ENCODE measurements around the gene MAST2.
"Not testable (repeated sequence)": the region's sequence is repeated elsewhere in the genome, so short reads cannot be mapped to it uniquely, and the experiment has no call there.

MAST2 gene

DNA sequence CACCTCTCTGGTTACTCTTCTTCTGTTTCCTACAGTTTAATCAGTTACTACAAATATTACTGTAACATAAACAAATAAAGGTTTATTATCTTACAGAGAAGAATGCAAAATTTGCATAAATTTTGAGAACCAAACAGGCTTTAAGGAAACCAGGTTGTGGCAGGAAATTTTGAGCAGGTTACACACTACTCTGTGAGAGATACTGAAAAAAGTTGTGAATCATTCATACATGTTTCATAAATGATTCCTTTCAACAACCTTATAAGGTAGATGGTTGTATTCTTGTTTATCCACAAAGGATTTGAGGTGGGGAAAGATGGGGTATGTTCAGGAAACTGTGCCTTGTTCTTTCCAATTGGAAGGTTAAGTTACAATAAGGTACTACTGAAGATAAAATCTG, 58.6 kb downstream of the MAST2 start:
- DNase-seq (ENCODE audit: low spot score), result no peak
- in situ Hi-C loops (cut with MboI; ENCODE audit: low pct_unique_long_range_greater_than_20kb, low sequenced_read_pairs, unreplicated experiment), result no loop called here

DNA sequence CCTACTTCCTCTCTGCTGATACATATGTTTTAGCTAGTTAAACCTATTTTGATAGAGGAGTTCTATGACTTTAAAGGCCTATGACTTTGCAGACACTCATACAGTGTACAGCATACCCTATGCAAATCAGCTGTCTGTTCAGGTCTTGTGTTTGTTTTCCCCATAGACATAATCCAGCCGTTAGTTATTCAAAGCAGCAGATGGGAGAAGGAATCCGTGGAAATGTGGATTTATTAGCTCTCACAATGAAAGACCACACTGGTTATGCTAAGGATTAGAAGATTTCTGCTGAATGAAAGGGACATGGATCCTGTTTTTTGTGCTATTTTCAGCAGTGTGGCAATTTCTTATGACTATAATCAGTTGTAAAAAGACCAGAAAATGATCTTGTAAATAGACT, 59.8 kb downstream of the MAST2 start:
- TF ChIP-seq, protein P1, sequence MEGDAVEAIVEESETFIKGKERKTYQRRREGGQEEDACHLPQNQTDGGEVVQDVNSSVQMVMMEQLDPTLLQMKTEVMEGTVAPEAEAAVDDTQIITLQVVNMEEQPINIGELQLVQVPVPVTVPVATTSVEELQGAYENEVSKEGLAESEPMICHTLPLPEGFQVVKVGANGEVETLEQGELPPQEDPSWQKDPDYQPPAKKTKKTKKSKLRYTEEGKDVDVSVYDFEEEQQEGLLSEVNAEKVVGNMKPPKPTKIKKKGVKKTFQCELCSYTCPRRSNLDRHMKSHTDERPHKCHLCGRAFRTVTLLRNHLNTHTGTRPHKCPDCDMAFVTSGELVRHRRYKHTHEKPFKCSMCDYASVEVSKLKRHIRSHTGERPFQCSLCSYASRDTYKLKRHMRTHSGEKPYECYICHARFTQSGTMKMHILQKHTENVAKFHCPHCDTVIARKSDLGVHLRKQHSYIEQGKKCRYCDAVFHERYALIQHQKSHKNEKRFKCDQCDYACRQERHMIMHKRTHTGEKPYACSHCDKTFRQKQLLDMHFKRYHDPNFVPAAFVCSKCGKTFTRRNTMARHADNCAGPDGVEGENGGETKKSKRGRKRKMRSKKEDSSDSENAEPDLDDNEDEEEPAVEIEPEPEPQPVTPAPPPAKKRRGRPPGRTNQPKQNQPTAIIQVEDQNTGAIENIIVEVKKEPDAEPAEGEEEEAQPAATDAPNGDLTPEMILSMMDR (IDR thresholded peaks at IDR 0.05; ENCODE audit: extremely low read depth, insufficient read depth, missing control alignments), result no peak
- no peak for DNase-seq (ENCODE audit: low spot score)
- in situ Hi-C loops (cut with MboI; ENCODE audit: low pct_unique_long_range_greater_than_20kb, low sequenced_read_pairs, unreplicated experiment), result no loop called here

More for the DNA sequence above, 58.6 kb downstream of the MAST2 start:
- TF ChIP-seq, protein P1 (IDR thresholded peaks at IDR 0.05; ENCODE audit: extremely low read depth, insufficient read depth, missing control alignments), result no peak

DNA sequence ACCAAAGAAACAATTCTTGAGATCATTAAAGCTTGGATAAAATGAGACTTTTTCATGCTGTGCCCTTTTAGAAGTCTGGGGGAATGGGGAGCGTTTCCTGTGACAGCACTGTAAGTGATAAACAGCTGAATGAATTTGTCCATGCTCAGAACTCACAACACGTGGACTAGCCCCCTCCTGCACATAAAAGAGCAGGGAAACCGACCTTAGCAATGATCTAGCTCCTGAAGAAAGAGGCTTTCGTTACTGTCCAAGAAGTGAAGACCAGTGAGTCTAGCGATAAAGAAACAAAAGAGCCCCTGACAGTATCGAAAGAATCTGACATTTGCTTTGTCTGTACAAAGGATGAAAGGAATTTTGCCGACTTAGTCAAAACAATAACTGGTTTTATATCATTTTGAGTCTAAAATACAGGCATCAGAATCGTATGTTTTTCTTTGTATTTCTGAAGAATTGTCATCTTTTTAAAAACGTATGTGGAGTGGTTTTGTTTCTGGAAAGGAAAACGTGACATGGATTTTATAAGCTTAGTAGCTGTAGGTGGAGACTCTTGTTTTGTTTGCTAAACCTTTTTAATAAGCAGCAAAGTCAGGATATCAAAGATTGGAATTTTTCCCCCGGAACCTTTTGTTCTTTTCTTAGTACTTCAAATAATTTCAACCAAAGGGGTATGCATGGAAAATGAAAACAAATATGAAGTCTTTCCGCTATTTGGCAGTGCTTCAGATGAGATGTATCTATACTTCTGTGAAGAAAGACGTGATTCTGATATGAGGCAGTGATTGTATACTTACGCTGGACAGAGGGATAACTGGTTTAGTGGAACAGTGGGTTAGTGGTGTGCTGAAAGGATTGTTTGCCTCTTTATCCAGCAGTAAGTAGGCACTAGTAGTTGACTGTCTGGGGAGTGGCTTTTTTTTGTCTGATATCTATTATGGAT, 61.0 kb downstream of the MAST2 start:
- in situ Hi-C loops (cut with MboI; ENCODE audit: low pct_unique_long_range_greater_than_20kb, low sequenced_read_pairs, unreplicated experiment), result no loop called here
- no peak for DNase-seq (ENCODE audit: low spot score)
- TF ChIP-seq, protein P1 (IDR thresholded peaks at IDR 0.05; ENCODE audit: extremely low read depth, insufficient read depth, missing control alignments), result no peak

DNA sequence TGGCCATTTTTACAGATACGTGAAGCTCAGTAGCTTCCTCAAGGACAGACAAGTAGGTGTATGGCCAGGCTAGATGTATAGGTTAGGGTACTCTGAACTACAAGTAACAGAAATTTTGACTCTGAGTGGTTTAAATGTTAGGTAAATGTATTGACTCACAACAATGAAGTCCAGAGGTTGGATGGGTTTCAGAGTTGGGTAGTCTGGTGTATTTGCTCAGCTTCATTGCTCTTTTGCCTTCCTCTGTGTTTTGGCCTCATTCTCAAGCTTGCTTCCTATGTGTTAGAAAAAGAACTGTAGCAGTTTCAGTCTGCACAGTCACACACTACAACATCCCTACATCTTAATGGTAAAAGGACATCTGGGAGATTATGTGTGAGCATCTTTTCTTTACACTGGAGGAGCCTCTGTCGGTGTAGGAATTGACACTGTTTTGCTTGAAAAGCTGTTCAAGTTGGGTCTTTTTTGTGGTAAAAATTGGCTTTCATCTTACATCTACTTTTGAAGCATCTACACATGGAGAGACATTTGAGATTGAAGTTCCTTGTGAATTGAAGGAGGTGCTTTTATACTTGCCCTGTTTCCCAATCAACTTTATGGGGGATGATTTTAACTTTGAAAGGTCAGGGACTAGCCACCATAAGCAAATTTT, 64.4 kb downstream of the MAST2 start:
- DNase-seq (ENCODE audit: low spot score), result no peak
- in situ Hi-C loops (cut with MboI; ENCODE audit: low pct_unique_long_range_greater_than_20kb, low sequenced_read_pairs, unreplicated experiment), result no loop called here

DNA sequence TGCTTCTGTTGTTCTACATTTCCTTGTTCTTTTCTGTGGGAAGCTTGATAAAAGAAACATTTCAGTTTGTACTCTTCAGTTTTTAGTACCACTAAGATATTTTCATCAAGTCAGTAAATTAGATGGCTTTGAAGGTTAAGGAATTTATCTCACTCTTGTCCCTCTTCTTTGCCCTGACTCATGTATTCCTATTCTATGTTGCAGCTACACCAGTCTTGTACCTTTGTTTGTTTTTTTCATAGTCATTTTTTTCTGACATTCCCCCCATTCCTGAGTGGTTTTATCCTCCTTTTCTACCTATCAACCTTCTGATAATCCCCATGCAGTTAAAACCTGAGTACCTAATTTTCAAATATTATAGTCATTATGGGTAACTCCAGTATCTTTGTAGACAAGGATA, 65.4 kb downstream of the MAST2 start:
- DNase-seq (ENCODE audit: low spot score), result no peak
- TF ChIP-seq, protein P1 (IDR thresholded peaks at IDR 0.05; ENCODE audit: extremely low read depth, insufficient read depth, missing control alignments), result no peak
- in situ Hi-C loops (cut with MboI; ENCODE audit: low pct_unique_long_range_greater_than_20kb, low sequenced_read_pairs, unreplicated experiment), result no loop called here

More for the DNA sequence above, 64.4 kb downstream of the MAST2 start:
- TF ChIP-seq, protein P1 (IDR thresholded peaks at IDR 0.05; ENCODE audit: extremely low read depth, insufficient read depth, missing control alignments), result no peak

DNA sequence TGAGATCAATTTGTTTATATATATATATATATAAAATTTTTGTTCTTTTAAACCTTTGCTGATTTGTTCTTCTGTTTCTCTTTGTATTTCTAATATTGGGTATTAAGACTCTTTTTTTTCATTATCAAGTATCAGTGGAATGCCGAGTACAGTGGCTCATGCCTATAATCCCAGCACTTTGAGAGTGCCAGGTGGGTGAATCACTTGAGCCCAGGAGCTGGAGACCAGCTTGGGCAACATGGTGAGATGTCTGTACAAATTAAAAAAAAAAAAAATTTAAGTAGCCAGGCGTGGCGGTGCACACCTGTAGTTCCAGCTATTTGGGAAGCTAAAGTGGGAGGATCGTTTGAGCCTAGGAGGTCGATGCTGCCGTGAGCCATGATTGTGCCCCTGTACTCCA, 67.1 kb downstream of the MAST2 start:
- TF ChIP-seq, protein P1 (IDR thresholded peaks at IDR 0.05; ENCODE audit: extremely low read depth, insufficient read depth, missing control alignments), result no peak
- no peak for DNase-seq (ENCODE audit: low spot score)
- in situ Hi-C loops (cut with MboI; ENCODE audit: low pct_unique_long_range_greater_than_20kb, low sequenced_read_pairs, unreplicated experiment), result no loop called here

DNA sequence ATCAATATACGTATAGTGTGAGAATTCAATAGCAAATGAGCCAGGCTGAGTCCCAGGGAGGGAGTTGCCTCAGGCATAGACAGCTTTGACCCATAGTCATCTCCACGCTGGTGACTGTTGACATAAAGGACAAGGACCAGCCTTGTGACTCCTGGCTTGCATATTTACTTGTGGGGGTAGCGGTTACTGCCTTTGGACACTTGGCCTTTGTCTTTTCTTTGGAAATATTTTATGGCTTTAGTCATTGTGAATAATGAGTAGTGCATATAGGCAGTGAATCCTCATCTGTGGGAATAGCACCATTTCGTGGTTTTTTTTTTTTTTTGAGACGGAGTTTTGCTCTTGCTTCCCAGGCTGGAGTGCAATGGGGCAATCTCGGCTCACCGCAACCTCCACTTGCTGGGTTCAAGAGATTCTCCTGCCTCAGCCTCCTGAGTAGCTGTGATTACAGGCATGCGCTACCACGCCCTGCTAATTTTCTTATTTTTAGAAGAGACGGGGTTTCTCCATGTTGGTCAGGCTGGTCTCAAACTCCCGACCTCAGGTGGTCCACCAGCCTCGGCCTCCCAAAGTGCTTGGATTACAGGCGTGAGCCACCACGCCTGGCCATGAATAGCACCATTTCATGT, 68.9 kb downstream of the MAST2 start:
- DNase-seq (ENCODE audit: low spot score); in situ Hi-C loops (cut with MboI; ENCODE audit: low pct_unique_long_range_greater_than_20kb, low sequenced_read_pairs, unreplicated experiment): not testable (repeated sequence)
